Daoy (cell line): ENCODE measurements around the gene MTR. TPM values are rescaled to one million over a fixed set of nuclear protein-coding genes. Genes with fewer than 3 reads are reported as not detected.

Experiments
- DNase-seq: peaks from one replicate; pipeline ENCODE4 v3.0.0-alpha.2; 2015; ENCODE audit warnings: low read depth
- total RNA-seq: library from RNA; depleted of rRNA; stranded (reverse); fragments of >200 nt; shearing (Covaris generic); gene quantifications from 2 replicates; pipeline ENCODE4 v1.2.3, GENCODE V29; 2014; rRNA removed

The MTR gene
- total RNA-seq = 19.4 and 21.0 TPM in 2 replicates

GRCh38 chr1:236795035-236795756 lies at the start of gene MTR:
TSS of gene MTR (plus strand) at chr1:236795292. CDS start at chr1:236795704, 412 bp downstream.
- DNase-seq = peak; percentile 98

GRCh38 chr1:236746785-236747184 lies 48.3 kb upstream of the MTR start:
- no peak for DNase-seq

GRCh38 chr1:236747311-236747985 lies 47.6 kb upstream of the MTR start:
- no peak for DNase-seq

- DNase-seq = no peak
Observed at GRCh38 chr1:236748268-236748870, 46.7 kb upstream of the MTR start.

- DNase-seq = no peak
Observed at GRCh38 chr1:236750928-236751327, 44.2 kb upstream of the MTR start.

GRCh38 chr1:236751385-236751784 lies 43.7 kb upstream of the MTR start:
- DNase-seq = no peak

GRCh38 chr1:236751935-236752334 lies 43.2 kb upstream of the MTR start:
- DNase-seq = no peak

GRCh38 chr1:236753516-236753915 lies 41.6 kb upstream of the MTR start:
- DNase-seq = peak; percentile 25

GRCh38 chr1:236753964-236754363 lies 41.1 kb upstream of the MTR start:
- DNase-seq = no peak

- DNase-seq = no peak
Observed at GRCh38 chr1:236754525-236755210, 40.4 kb upstream of the MTR start.

GRCh38 chr1:236757640-236758039 lies 37.5 kb upstream of the MTR start:
- DNase-seq = no peak

GRCh38 chr1:236759252-236759859 lies 35.7 kb upstream of the MTR start:
- peak; percentile 24 for DNase-seq

GRCh38 chr1:236760480-236760879 lies 34.6 kb upstream of the MTR start:
- no peak for DNase-seq

- no peak for DNase-seq
Observed at GRCh38 chr1:236760986-236761385, 34.1 kb upstream of the MTR start.

GRCh38 chr1:236761397-236762132 lies 33.5 kb upstream of the MTR start:
- DNase-seq = no peak

- DNase-seq = no peak
Observed at GRCh38 chr1:236762410-236762809, 32.7 kb upstream of the MTR start.

- DNase-seq = no peak
Observed at GRCh38 chr1:236765831-236766230, 29.3 kb upstream of the MTR start.

GRCh38 chr1:236766506-236766905 lies 28.6 kb upstream of the MTR start:
- DNase-seq = no peak

- DNase-seq = no peak
Observed at GRCh38 chr1:236767276-236767675, 27.8 kb upstream of the MTR start.

- no peak for DNase-seq
Observed at GRCh38 chr1:236768601-236769000, 26.5 kb upstream of the MTR start.

GRCh38 chr1:236773919-236774318 lies 21.2 kb upstream of the MTR start:
- no peak for DNase-seq
